Ascending aorta (tissue), 2 donors: ENCODE results near the gene CEP170B. TPM values are rescaled to one million over a fixed set of nuclear protein-coding genes. Genes with fewer than 3 reads are reported as not detected.
A peak's percentile ranks its signal among the peaks of the same experiment; 100 is the strongest.

Experiments
- DNase-seq, 2 donors: peaks; one replicate each; pipeline ENCODE4 v3.0.0-alpha.2; 2019; ENCODE audit warnings: low spot score in 2 of 2
- H3K27ac ChIP-seq, 2 donors: fragments of 200-600 bp; sonication (generic); one replicate each; pipeline ENCODE4 v1.5.1; 2016 to 2017; ENCODE audit warnings: mild to moderate bottlenecking in 1 of 2
- H3K27me3 ChIP-seq: fragments of 200-600 bp; sonication (generic); one replicate; pipeline ENCODE4 v1.5.1; 2017
- H3K36me3 ChIP-seq, 2 donors: fragments of 200-600 bp; sonication (generic); one replicate each; pipeline ENCODE4 v1.5.1; 2016
- H3K4me1 ChIP-seq, 2 donors: fragments of 200-600 bp; sonication (generic); one replicate each; pipeline ENCODE4 v1.5.1; 2016 to 2017; ENCODE audit warnings: mild to moderate bottlenecking in 1 of 2
- H3K4me3 ChIP-seq, 2 donors: fragments of 200-600 bp; sonication (generic); one replicate each; pipeline ENCODE4 v1.5.1; 2016 to 2017; ENCODE audit warnings: mild to moderate bottlenecking in 1 of 2
- H3K9me3 ChIP-seq, 2 donors: fragments of 200-600 bp; sonication (generic); one replicate each; pipeline ENCODE4 v1.5.1; 2016
- CTCF ChIP-seq, 3 experiments: fragments of 200-600 bp in 2 of 3; fragments of 450-650 bp in 1 of 3; sonication (generic) in 2 of 3; IDR thresholded peaks; one replicate each; pipeline ENCODE4 v1.5.1; 2016 to 2019; ENCODE audit warnings: antibody characterized with exemption in 3 of 3, mild to moderate bottlenecking in 1 of 3, moderate library complexity in 1 of 3
- intact Hi-C: fragments of 100-400 bp; cut with DNase I; formaldehyde crosslinking; loops from one replicate; pipeline ENCODE4 v1.15.1; 2023
- total RNA-seq: library from RNA; depleted of rRNA; stranded (reverse); fragments of >200 nt; gene quantifications from one replicate; pipeline ENCODE4 v1.1.0, GENCODE V29; 2016

Gene CEP170B
- total RNA-seq, 1 donor from 2014 or later = 39.1 TPM

DNA sequence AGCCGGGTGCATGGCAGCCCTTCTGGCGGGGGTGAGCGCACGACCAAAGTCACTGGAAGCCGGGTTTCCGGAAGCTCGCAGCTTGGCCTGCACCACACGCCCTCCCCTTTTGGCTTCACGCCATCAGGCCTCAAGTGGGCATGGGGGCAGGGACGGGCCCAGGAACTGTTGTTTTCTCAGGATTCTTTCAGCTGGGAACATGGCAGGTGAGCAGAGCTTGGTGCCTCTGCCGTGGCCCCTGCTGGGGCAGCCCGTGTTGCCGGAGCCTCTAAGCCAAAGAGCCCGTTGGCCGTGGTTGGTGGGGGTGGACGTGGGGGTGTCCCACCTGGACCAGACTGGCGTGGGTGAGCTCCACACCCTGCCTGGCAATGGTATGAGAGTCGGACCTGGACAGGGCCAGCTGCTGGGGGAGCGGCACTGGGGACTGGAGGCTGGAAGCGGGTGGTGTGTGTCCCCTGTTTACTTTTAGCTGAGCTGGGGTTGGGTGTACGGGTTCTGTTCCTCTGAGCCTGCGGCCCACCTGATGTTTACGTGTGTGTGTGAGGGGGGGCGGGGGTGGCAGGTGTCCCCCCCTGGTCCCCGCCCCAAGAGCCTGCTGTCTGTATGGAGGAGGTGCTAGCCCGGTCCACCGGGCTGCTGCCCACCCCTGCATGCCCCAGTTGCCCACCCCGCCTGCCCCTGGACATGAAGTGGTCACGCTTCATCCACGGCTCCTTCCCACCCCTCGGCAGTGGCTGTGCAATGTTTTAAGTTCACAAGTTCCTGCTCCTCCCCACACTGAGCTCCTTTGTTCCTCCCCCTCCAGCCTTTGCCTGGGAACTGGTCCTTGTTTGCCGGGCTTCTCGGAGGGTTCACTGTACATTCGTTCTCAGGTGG lies 31.0 kb downstream of the CEP170B start:
- DNase-seq = peak in 1 of 2 donors; percentile 62
- Histone ChIP-seq H3K9me3 (no peaks in the 10 kb centered on the region), H3K27ac (no peak overlapping the region), H3K4me3 (no peak overlapping the region), H3K27me3 (no peaks in the 10 kb centered on the region), H3K36me3 (peaks cover 0 to 11% of the 10 kb centered on the region in 2 donors), H3K4me1 (no peaks in the 10 kb centered on the region)
- TF ChIP-seq CTCF (IDR thresholded peaks at IDR 0.05) = no peak
- intact Hi-C loops = loop anchor here (1.0 kb wide), 1 partner anchor 149 kb away; no protein-coding TSS in a partner anchor

DNA sequence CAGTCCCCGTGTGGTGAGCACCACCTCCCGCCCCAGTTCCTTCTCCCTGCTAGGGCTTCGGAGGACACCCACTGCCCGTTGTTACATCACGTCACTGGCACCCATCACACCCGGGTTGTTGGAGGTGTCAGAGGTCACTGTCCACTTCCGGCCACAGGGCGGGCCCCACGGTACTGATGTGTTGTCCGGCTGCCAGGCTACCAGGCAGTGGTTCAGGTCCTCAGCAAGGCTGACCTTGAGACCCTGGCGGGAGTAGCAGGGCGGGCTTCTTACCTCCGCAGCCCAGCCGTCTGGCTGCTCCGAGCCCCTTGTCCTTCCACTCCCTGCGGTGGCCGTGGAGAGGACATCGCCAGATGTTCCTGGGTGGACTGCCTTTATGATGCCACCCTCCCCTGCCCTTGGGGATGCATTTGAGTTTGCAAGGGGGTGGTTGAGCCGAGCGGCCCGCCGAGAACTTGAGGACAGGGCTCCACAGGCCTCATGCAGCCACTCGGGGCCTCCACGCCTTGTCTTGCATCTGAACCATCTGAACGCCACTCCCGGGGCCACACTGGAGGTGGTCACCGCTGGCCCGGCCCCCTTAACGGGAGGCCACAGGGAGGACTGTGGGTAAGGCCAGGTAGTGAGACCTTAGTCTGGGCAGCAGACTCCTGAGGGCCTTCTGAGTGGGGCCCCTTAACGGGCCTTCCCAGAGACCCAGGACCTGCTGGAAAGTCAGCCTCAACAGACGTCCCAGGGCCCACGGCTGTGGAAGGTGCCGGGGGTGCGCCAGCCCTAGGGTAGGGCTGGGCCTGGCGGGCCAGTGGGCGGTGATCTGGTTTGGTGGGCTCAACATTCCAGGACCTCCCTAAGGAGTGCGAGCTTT lies 32.5 kb downstream of the CEP170B start:
- Histone ChIP-seq H3K4me1 (no peaks in the 10 kb centered on the region), H3K27ac (no peak overlapping the region), H3K4me3 (no peak overlapping the region), H3K9me3 (no peaks in the 10 kb centered on the region), H3K36me3 (peaks cover 0 to 11% of the 10 kb centered on the region in 2 donors), H3K27me3 (no peaks in the 10 kb centered on the region)
- DNase-seq = peak in 1 of 2 donors; percentile 61
- TF ChIP-seq CTCF (IDR thresholded peaks at IDR 0.05) = no peak
- intact Hi-C loops = no loop called here

DNA sequence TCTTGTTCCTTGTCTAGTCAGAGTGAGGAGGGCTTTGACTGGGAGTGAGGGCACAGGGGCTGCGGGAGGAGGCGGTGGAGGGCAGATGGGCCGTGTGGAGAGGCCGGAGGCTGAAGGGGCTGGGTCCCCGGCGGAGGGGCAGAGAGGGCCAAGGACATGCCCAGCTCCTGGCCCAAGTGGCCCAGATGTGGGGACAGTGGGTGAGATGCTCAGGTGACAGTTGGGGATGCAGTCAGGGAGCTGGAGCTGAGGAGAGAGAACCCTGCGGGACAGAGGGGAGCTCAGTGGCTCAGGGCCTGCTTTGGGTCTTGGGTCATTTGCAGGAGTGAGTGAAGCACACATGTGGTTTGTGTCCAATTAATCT lies 33.1 kb downstream of the CEP170B start:
- DNase-seq = peak in 1 of 2 donors; percentile 55
- no peak for TF ChIP-seq CTCF (IDR thresholded peaks at IDR 0.05)
- intact Hi-C loops = no loop called here

DNA sequence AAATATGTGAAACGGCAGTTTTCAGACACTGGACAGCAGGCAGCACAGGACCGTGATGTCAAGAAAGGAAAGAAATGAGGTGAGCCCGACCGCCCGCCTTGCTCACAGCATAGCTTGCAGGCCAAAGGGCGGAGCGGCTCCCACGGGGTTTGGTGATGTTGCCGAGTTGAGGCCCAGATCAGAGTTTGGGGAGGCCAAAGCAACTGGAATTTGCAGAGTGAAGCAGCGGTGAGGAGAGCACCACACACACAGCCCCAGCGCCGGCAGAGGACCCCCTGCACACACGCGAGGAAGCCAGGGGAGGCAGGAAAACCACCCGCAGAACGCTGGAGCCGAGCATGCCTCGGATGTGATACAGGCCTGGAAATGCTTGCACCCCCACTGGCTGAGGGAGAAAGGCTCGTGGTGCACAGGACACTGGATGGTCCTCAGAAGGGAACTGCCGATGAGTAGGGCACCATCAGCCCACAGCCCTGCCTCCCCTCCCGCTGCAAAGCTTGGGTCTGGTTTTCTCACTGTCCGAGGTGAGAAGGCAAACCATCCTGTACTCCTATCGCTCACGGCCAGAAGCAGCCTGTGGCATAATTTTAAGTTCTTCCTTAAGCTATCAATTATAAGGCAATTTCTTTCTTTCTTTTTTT lies 33.9 kb downstream of the CEP170B start:
- no peak overlapping the region for H3K27ac ChIP-seq
- peaks cover 0 to 7% of the 10 kb centered on the region in 2 donors for H3K36me3 ChIP-seq
- no peaks in the 10 kb centered on the region for H3K9me3 ChIP-seq
- no peaks in the 10 kb centered on the region for H3K27me3 ChIP-seq
- no peaks in the 10 kb centered on the region for H3K4me1 ChIP-seq
- TF ChIP-seq CTCF (IDR thresholded peaks at IDR 0.05) = no peak
- intact Hi-C loops = no loop called here
- no peak overlapping the region for H3K4me3 ChIP-seq
- DNase-seq = peak in 1 of 2 donors; percentile 58

More for the DNA sequence above, 33.1 kb downstream of the CEP170B start:
- Histone ChIP-seq H3K4me1 (no peaks in the 10 kb centered on the region), H3K27me3 (no peaks in the 10 kb centered on the region), H3K36me3 (peaks cover 0 to 11% of the 10 kb centered on the region in 2 donors), H3K9me3 (no peaks in the 10 kb centered on the region), H3K4me3 (no peak overlapping the region), H3K27ac (no peak overlapping the region)

DNA sequence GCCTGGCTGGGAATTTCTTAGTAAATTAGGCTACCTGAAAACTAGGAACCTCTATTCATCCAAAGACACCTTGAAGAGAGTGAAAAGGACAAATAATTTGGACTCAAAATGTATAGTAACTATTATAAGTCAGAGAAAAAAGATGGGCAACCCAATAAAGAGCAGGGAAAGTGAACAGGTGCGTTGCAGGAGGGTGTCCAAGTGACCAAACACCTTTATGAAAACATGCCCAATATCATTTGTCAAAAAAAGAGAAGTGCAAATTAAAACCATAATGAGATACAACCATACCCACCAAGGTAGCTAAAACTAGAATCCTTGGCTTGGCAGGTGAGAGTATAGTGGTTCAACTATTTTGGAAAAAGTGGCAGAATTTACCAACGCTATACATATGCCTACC lies 34.7 kb downstream of the CEP170B start:
- intact Hi-C loops = no loop called here
- no peak for DNase-seq

More for the DNA sequence above, 34.7 kb downstream of the CEP170B start:
- TF ChIP-seq CTCF (IDR thresholded peaks at IDR 0.05) = no peak
- H3K4me1 ChIP-seq = no peaks in the 10 kb centered on the region
- H3K9me3 ChIP-seq = no peaks in the 10 kb centered on the region
- no peaks in the 10 kb centered on the region for H3K27me3 ChIP-seq
- H3K4me3 ChIP-seq = no peak overlapping the region
- H3K27ac ChIP-seq = no peak overlapping the region
- peaks cover 0 to 2% of the 10 kb centered on the region in 2 donors for H3K36me3 ChIP-seq
